Amniotic epithelial cell (primary cell): ENCODE results near the gene ANKS3.

Source experiments
- DNase-seq: peaks from one replicate; pipeline ENCODE4 v3.0.0-alpha.2; 2010; ENCODE audit warnings: low read depth

The ANKS3 gene

GRCh38 chr16:4684763-4685162 is 49.3 kb downstream of the ANKS3 start:
- no peak for DNase-seq

GRCh38 chr16:4684058-4684715 is 49.9 kb downstream of the ANKS3 start:
- DNase-seq, result no peak

GRCh38 chr16:4683255-4684057 is 50.6 kb downstream of the ANKS3 start:
- no peak for DNase-seq

- peak; percentile 25 for DNase-seq
Observed at GRCh38 chr16:4682616-4683254, 51.3 kb downstream of the ANKS3 start.

- DNase-seq, result no peak
Observed at GRCh38 chr16:4682084-4682591, 51.9 kb downstream of the ANKS3 start.

- no peak for DNase-seq
Observed at GRCh38 chr16:4681471-4682083, 52.5 kb downstream of the ANKS3 start.

GRCh38 chr16:4680673-4681470 is 53.2 kb downstream of the ANKS3 start:
- no peak for DNase-seq

- no peak for DNase-seq
Observed at GRCh38 chr16:4679850-4680636, 54.0 kb downstream of the ANKS3 start.

- DNase-seq, result no peak
Observed at GRCh38 chr16:4679156-4679849, 54.8 kb downstream of the ANKS3 start.

GRCh38 chr16:4678596-4678995 is 55.5 kb downstream of the ANKS3 start:
- DNase-seq, result no peak

- no peak for DNase-seq
Observed at GRCh38 chr16:4677994-4678393, 56.1 kb downstream of the ANKS3 start.

- DNase-seq, result no peak
Observed at GRCh38 chr16:4677390-4677789, 56.7 kb downstream of the ANKS3 start.

- no peak for DNase-seq
Observed at GRCh38 chr16:4676831-4677230, 57.2 kb downstream of the ANKS3 start.

- DNase-seq, result no peak
Observed at GRCh38 chr16:4675864-4676786, 57.9 kb downstream of the ANKS3 start.

- no peak for DNase-seq
Observed at GRCh38 chr16:4674926-4675530, 59.0 kb downstream of the ANKS3 start.

GRCh38 chr16:4673387-4674046 is 60.6 kb downstream of the ANKS3 start:
- no peak for DNase-seq

GRCh38 chr16:4668313-4668960 is 65.6 kb downstream of the ANKS3 start:
- DNase-seq, result no peak
